Thyroid gland (tissue), 4 donors: ENCODE measurements around the gene WDTC1. TPM values are rescaled to one million over a fixed set of nuclear protein-coding genes. Genes with fewer than 3 reads are reported as not detected.

Experiments
- DNase-seq, 2 donors: peaks; one replicate each; pipeline ENCODE4 v3.0.0-alpha.2; 2019
- H3K27ac ChIP-seq, 3 donors: fragments of 200-600 bp; sonication (generic); 1 replicate in 2 of 3; 2 replicates in 1 of 3; pipeline ENCODE4 v1.5.1; 2016 to 2019; ENCODE audit warnings: mild to moderate bottlenecking in 1 of 3, moderate library complexity in 1 of 3
- H3K27me3 ChIP-seq: fragments of 200-600 bp; sonication (generic); one replicate; pipeline ENCODE4 v1.5.1; 2019
- H3K36me3 ChIP-seq, 2 donors: fragments of 200-600 bp; sonication (generic); one replicate each; pipeline ENCODE4 v1.5.1; 2016 to 2019
- H3K4me1 ChIP-seq, 2 donors: fragments of 200-600 bp; sonication (generic); one replicate each; pipeline ENCODE4 v1.5.1; 2017 to 2019
- H3K4me3 ChIP-seq, 3 donors: fragments of 200-600 bp; sonication (generic); replicated peaks in 1 of 3; 1 replicate in 2 of 3; 2 replicates in 1 of 3; pipeline ENCODE4 v1.5.1; 2016; ENCODE audit warnings: mild to moderate bottlenecking in 1 of 3
- H3K9me3 ChIP-seq: fragments of 200-600 bp; sonication (generic); one replicate; pipeline ENCODE4 v1.5.1; 2017
- CTCF ChIP-seq, 6 experiments: fragments of 200-600 bp in 3 of 6; fragments of 450-650 bp in 3 of 6; sonication (generic) in 3 of 6; IDR thresholded peaks; one replicate each; pipeline ENCODE4 v1.5.1; 2016 to 2019; ENCODE audit warnings: antibody characterized with exemption in 6 of 6, mild to moderate bottlenecking in 2 of 6, inconsistent platforms in 1 of 6, moderate library complexity in 1 of 6
- POLR2A ChIP-seq, 2 donors: fragments of 450-650 bp; IDR thresholded peaks; one replicate each; pipeline ENCODE4 v1.6.1; 2017; ENCODE audit warnings: antibody characterized with exemption in 2 of 2, mild to moderate bottlenecking in 2 of 2, moderate library complexity in 1 of 2
- WGBS, 2 donors: methylation state at CpG; one replicate each; pipeline ENCODE4 v1.1.5; 2017; 5-methylcytosine and 5-hydroxymethylcytosine counted together
- intact Hi-C: fragments of 100-400 bp; cut with DNase I; formaldehyde crosslinking; loops from one replicate; pipeline ENCODE4 v1.15.1; 2023
- total RNA-seq, 4 donors: library from RNA; depleted of rRNA; stranded (reverse); fragments of >200 nt; gene quantifications; one replicate each; pipeline ENCODE4 v1.2.3, GENCODE V29; 2016

Gene WDTC1
- total RNA-seq, 4 donors from 2014 or later: 46.1 to 66.6 (median 48.1) TPM

GRCh38 chr1:27330786-27331185, 96.4 kb downstream of the WDTC1 start:
- intact Hi-C loops: no loop called here
- peaks cover 10 to 40% of the 10 kb centered on the region in 2 donors for H3K36me3 ChIP-seq

GRCh38 chr1:27331426-27331825, 97.0 kb downstream of the WDTC1 start:
- no peak for DNase-seq
- no peaks in the 10 kb centered on the region for H3K27me3 ChIP-seq
- 94 to 95% methylated on average over 3 of the region's 3 CpGs for WGBS, 2 donors
- intact Hi-C loops: no loop called here
- H3K4me3 ChIP-seq: no peak overlapping the region
- no peak overlapping the region for H3K27ac ChIP-seq
- TF ChIP-seq CTCF (IDR thresholded peaks at IDR 0.05): no peak
- TF ChIP-seq POLR2A (IDR thresholded peaks at IDR 0.05): no peak
- no peaks in the 10 kb centered on the region for H3K9me3 ChIP-seq
- H3K4me1 ChIP-seq: no peaks in the 10 kb centered on the region
- peaks cover 10 to 41% of the 10 kb centered on the region in 2 donors for H3K36me3 ChIP-seq

More at GRCh38 chr1:27330786-27331185, 96.4 kb downstream of the WDTC1 start:
- Histone ChIP-seq H3K9me3 (no peaks in the 10 kb centered on the region), H3K4me3 (no peak overlapping the region), H3K27ac (no peak overlapping the region), H3K4me1 (no peaks in the 10 kb centered on the region), H3K27me3 (no peaks in the 10 kb centered on the region)
- TF ChIP-seq CTCF (IDR thresholded peaks at IDR 0.05) (no peak), POLR2A (IDR thresholded peaks at IDR 0.05) (no peak)
- 85 to 90% methylated on average over 8 of the region's 8 CpGs for WGBS, 2 donors
- DNase-seq: no peak

- TF ChIP-seq CTCF (IDR thresholded peaks at IDR 0.05): no peak
- TF ChIP-seq POLR2A (IDR thresholded peaks at IDR 0.05): no peak
- no peaks in the 10 kb centered on the region for H3K27me3 ChIP-seq
- no peaks in the 10 kb centered on the region for H3K4me1 ChIP-seq
- 92 to 100% methylated on average over 1 to 5 of the region's 5 CpGs for WGBS, 2 donors
- no peak overlapping the region for H3K27ac ChIP-seq
- H3K9me3 ChIP-seq: no peaks in the 10 kb centered on the region
- intact Hi-C loops: no loop called here
- DNase-seq: no peak
- H3K4me3 ChIP-seq: no peak overlapping the region
- peaks cover 10 to 44% of the 10 kb centered on the region in 2 donors for H3K36me3 ChIP-seq
Observed at GRCh38 chr1:27331922-27332321, 97.5 kb downstream of the WDTC1 start.

GRCh38 chr1:27332536-27333281, 98.3 kb downstream of the WDTC1 start:
- peak; percentile 28 to 78 (median 62) for TF ChIP-seq CTCF (IDR thresholded peaks at IDR 0.05)
- no peak for TF ChIP-seq POLR2A (IDR thresholded peaks at IDR 0.05)
- Histone ChIP-seq H3K36me3 (peaks cover 10 to 44% of the 10 kb centered on the region in 2 donors), H3K9me3 (no peaks in the 10 kb centered on the region), H3K27me3 (no peaks in the 10 kb centered on the region), H3K4me3 (no peak overlapping the region), H3K27ac (no peak overlapping the region), H3K4me1 (no peaks in the 10 kb centered on the region)
- 62 to 79% methylated on average over 7 to 11 of the region's 11 CpGs for WGBS, 2 donors
- intact Hi-C loops: no loop called here
- peak in 1 of 2 donors; percentile 30 for DNase-seq

GRCh38 chr1:27333717-27334279, 99.4 kb downstream of the WDTC1 start:
- 95% methylated on average over 13 of the region's 17 CpGs; no CpG with 5 or more reads in 1 of the 2 donors for WGBS, 2 donors
- Histone ChIP-seq H3K4me3 (no peak overlapping the region), H3K4me1 (no peaks in the 10 kb centered on the region), H3K36me3 (peaks cover 10 to 44% of the 10 kb centered on the region in 2 donors), H3K27me3 (no peaks in the 10 kb centered on the region), H3K9me3 (no peaks in the 10 kb centered on the region), H3K27ac (no peak overlapping the region)
- no peak for TF ChIP-seq CTCF (IDR thresholded peaks at IDR 0.05)
- TF ChIP-seq POLR2A (IDR thresholded peaks at IDR 0.05): no peak
- intact Hi-C loops: no loop called here
- no peak for DNase-seq
